DOHH2 (cell line): Measurements from ENCODE around the gene PSAP.
"Not testable (repeated sequence)": the region's sequence is repeated elsewhere in the genome, so short reads cannot be mapped to it uniquely, and the experiment has no call there.

Source experiments
- H3F3A ChIP-seq: fragments of 200-600 bp; sonication (generic), shearing (Covaris generic); 2 replicates; pipeline ENCODE4 v1.6.0; 2016; ENCODE audit warnings: antibody characterized with exemption, mild to moderate bottlenecking; ENCODE audit not compliant: control insufficient read depth, insufficient read depth
- H3K27ac ChIP-seq: fragments of 200-600 bp; sonication (generic); 2 replicates; pipeline ENCODE4 v1.5.1; 2014; ENCODE audit warnings: low read depth, mild to moderate bottlenecking, low read length, moderate library complexity
- H3K27me3 ChIP-seq: fragments of 200-600 bp; sonication (generic); 2 replicates; pipeline ENCODE4 v1.6.1; 2014; ENCODE audit warnings: mild to moderate bottlenecking, low read length, mixed read lengths; ENCODE audit not compliant: control insufficient read depth
- H3K36me3 ChIP-seq: fragments of 200-600 bp; sonication (generic); 2 replicates; pipeline ENCODE4 v1.6.1; 2014; ENCODE audit warnings: mild to moderate bottlenecking, low read length, moderate library complexity, mixed read lengths; ENCODE audit not compliant: control insufficient read depth
- H3K4me1 ChIP-seq: fragments of 200-600 bp; sonication (generic); 2 replicates; pipeline ENCODE4 v1.6.1; 2014; ENCODE audit warnings: mild to moderate bottlenecking, low read length, mixed read lengths; ENCODE audit not compliant: control insufficient read depth
- H3K4me2 ChIP-seq: fragments of 200-600 bp; sonication (generic); 2 replicates; pipeline ENCODE4 v1.6.0; 2014; ENCODE audit warnings: mild to moderate bottlenecking, low read length, moderate library complexity
- H3K4me3 ChIP-seq: fragments of 200-600 bp; sonication (generic); 2 replicates; pipeline ENCODE4 v1.5.1; 2014; ENCODE audit warnings: mild to moderate bottlenecking, low read length, mixed read lengths
- H3K79me2 ChIP-seq: fragments of 200-600 bp; sonication (generic); 2 replicates; pipeline ENCODE4 v1.6.1; 2014; ENCODE audit warnings: mild to moderate bottlenecking, low read length, mixed read lengths; ENCODE audit not compliant: control insufficient read depth
- H3K9me2 ChIP-seq: fragments of 200-600 bp; sonication (generic); replicated peaks from 2 replicates; pipeline ENCODE4 v1.6.1; 2014; ENCODE audit warnings: mild to moderate bottlenecking, low read length, mixed read lengths; ENCODE audit not compliant: control insufficient read depth
- H3K9me3 ChIP-seq: fragments of 200-600 bp; sonication (generic); 2 replicates; pipeline ENCODE4 v1.6.1; 2014; ENCODE audit warnings: antibody characterized with exemption, low read length, mixed read lengths; ENCODE audit not compliant: control insufficient read depth, insufficient read depth
- H4K20me1 ChIP-seq: fragments of 200-600 bp; sonication (generic); 2 replicates; pipeline ENCODE4 v1.6.0; 2014; ENCODE audit warnings: low read depth, mild to moderate bottlenecking, antibody characterized with exemption, low read length, moderate library complexity; ENCODE audit not compliant: control insufficient read depth, insufficient read depth
- CTCF ChIP-seq: fragments of 200-600 bp; sonication (generic); IDR thresholded peaks from one replicate; pipeline ENCODE4 v1.5.1; 2014; ENCODE audit warnings: antibody characterized with exemption, mild to moderate bottlenecking, low read depth, low read length; ENCODE audit not compliant: poor library complexity, severe bottlenecking
- EZH2phosphoT487 ChIP-seq: fragments of 200-600 bp; sonication (generic); IDR thresholded peaks from 2 replicates; pipeline ENCODE4 v1.6.1; 2017; ENCODE audit warnings: borderline replicate concordance, mild to moderate bottlenecking, antibody characterized with exemption, low read length, moderate library complexity, mixed read lengths

PSAP gene

GRCh38 chr10:71887743-71888142, 36.7 kb upstream of the PSAP start:
- Histone ChIP-seq H3K79me2 (no peaks in the 10 kb centered on the region), H3K36me3 (no peaks in the 10 kb centered on the region), H3K9me3 (no peaks in the 10 kb centered on the region)

GRCh38 chr10:71882813-71883659, 32.0 kb upstream of the PSAP start:
- H3K4me2 ChIP-seq: no peak overlapping the region
- H3K27ac ChIP-seq: no peak overlapping the region
- H3K4me3 ChIP-seq: no peak overlapping the region
- H3K79me2 ChIP-seq: no peaks in the 10 kb centered on the region
- no peaks in the 10 kb centered on the region for H3K36me3 ChIP-seq
- peaks cover 14% of the 10 kb centered on the region for H3K4me1 ChIP-seq
- no peak for TF ChIP-seq EZH2phosphoT487
- no peak for TF ChIP-seq CTCF
- no peaks in the 10 kb centered on the region for H3K9me2 ChIP-seq
- H4K20me1 ChIP-seq: peaks cover 2% of the 10 kb centered on the region; the same call in 1 of the 2 replicates
- H3F3A ChIP-seq: peaks cover under 1% of the 10 kb centered on the region
- H3K27me3 ChIP-seq: peaks cover 40% of the 10 kb centered on the region
- H3K9me3 ChIP-seq: no peaks in the 10 kb centered on the region

More at GRCh38 chr10:71887743-71888142, 36.7 kb upstream of the PSAP start:
- Histone ChIP-seq H3F3A (peaks cover 7% of the 10 kb centered on the region), H3K9me2 (no peaks in the 10 kb centered on the region), H3K4me2 (no peak overlapping the region), H3K4me3 (no peak overlapping the region), H3K4me1 (peaks cover 30% of the 10 kb centered on the region), H3K27me3 (peaks cover 57% of the 10 kb centered on the region), H3K27ac (no peak overlapping the region), H4K20me1 (peaks cover 15% of the 10 kb centered on the region)
- no peak for TF ChIP-seq EZH2phosphoT487
- TF ChIP-seq CTCF: no peak

GRCh38 chr10:71881647-71882355, 30.8 kb upstream of the PSAP start:
- Histone ChIP-seq H3K9me3 (no peaks in the 10 kb centered on the region), H3K27me3 (peaks cover 41% of the 10 kb centered on the region), H3K4me1 (peaks cover 10% of the 10 kb centered on the region), H3K79me2 (no peaks in the 10 kb centered on the region), H3K4me3 (no peak overlapping the region), H3F3A (no peaks in the 10 kb centered on the region), H3K4me2 (no peak overlapping the region), H3K36me3 (no peaks in the 10 kb centered on the region), H3K9me2 (no peaks in the 10 kb centered on the region), H3K27ac (no peak overlapping the region), H4K20me1 (peaks cover 2% of the 10 kb centered on the region; the same call in 1 of the 2 replicates)
- TF ChIP-seq CTCF (no peak), EZH2phosphoT487 (no peak)

- H4K20me1 ChIP-seq, H3K4me3 ChIP-seq, H3F3A ChIP-seq, H3K79me2 ChIP-seq, H3K9me3 ChIP-seq, H3K4me2 ChIP-seq, H3K27ac ChIP-seq, H3K4me1 ChIP-seq, H3K9me2 ChIP-seq, H3K36me3 ChIP-seq: not testable (repeated sequence)
- H3K27me3 ChIP-seq: peaks cover 38% of the 10 kb centered on the region
Measured at GRCh38 chr10:71881307-71881624, 30.2 kb upstream of the PSAP start.
